KOPT-K1 (cell line): ENCODE results near the gene ITPR2.

Experiments
- H3K27ac ChIP-seq: fragments of 200-600 bp; sonication (generic); 2 replicates; pipeline ENCODE4 v1.5.1; 2016; ENCODE audit warnings: antibody characterized with exemption, mild to moderate bottlenecking, low read depth, low read length; ENCODE audit not compliant: poor library complexity, severe bottlenecking
- H3K36me3 ChIP-seq: fragments of 200-600 bp; sonication (generic); 2 replicates; pipeline ENCODE4 v1.5.1; 2017; ENCODE audit warnings: antibody characterized with exemption, mild to moderate bottlenecking, low read length, moderate library complexity; ENCODE audit not compliant: insufficient read depth
- H3K9me3 ChIP-seq: fragments of 200-600 bp; sonication (generic); 2 replicates; pipeline ENCODE4 v1.5.1; 2017; ENCODE audit warnings: antibody characterized with exemption, low read length, mild to moderate bottlenecking; ENCODE audit not compliant: insufficient read depth, poor library complexity, severe bottlenecking

ITPR2 gene

DNA sequence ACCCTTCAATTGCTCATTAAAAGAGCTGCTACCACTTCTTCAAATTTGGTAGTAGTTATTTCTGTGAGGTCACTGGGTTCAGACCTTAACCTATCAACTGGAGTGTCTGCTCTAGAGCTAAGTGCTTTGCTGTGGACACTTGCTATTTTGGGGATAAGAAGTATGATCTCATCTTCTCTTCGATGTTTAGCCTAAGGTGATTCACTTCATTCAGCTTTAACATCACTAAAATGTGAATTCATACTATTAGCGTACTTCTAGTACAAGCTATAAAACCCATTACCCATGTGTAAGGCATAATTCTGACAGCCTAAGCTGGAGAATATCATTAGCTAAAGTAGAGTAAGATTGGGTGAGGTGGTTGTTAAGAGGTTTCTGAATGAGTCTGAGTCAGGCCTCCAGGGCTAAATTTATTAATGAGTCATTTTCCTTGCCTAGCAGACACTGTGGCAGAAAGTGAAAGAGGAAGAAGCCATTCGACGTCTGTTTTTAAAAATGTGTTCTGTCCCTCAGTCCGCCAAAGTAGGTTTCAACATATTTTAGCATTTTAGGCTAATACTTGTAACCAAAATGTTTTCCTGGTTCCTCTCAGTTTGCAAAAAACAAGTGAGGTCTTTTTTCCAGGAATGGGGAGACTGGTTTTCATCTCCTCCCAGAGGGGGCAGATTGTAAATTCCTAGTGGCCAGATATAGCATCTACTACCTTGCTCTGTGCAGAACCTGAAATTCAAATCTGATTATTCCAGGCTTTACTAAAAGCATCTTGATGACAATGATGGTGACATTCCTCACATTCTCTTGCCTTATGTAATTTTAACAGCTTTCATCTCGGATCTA is 534.0 kb downstream of the ITPR2 start:
- Histone ChIP-seq H3K9me3 (no peaks in the 10 kb centered on the region), H3K27ac (no peak overlapping the region), H3K36me3 (no peaks in the 10 kb centered on the region)

DNA sequence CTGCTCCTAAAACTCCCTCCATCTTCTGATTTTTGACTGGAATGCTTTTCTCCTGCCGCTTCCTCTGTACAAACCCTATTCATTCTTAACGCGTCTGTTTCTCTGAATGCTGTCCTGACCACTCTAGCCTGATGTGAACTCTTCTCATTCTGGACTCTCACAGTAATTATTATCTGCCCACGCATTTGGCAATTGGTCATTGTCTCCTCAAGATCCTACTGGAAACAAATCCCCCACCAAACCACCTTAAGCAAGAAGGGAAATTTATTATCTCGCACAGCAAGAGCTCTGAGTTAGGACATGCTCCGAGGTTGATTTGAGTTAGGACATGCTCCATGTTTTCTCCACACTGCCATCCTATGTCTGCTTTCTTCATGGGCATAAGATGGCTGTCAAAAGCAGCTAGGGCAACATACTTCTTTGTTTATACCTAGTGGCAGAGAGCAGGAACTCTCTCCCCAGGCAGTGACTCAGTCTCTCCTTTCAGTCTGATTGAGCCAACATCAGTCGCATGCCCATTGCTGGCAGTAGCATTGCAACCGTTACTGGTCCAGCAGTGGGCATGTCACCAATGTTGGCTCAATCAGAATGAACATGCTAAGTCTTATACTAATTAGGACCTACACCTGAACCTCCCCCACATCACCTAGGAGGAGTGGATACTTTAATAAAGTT is 535.5 kb downstream of the ITPR2 start:
- Histone ChIP-seq H3K36me3 (no peaks in the 10 kb centered on the region), H3K9me3 (no peaks in the 10 kb centered on the region), H3K27ac (no peak overlapping the region)

DNA sequence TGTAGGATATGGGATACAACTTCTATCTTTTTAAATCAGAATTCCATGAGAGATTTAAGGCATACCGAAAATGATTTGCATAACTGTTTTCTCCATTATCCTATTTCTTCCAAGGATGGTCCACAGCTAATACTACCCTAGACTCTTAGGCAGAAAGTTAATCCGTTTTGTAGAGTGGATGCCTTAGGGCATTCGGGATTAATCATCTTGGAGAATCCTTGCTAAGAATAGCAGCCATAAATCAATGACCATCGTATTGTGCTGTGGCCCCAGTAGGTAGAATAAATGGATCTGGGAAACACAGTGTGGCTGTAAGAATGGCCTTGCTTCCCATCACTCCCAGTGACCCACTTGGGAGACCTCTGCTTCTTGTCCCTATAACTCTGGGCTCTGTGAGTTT is 538.0 kb downstream of the ITPR2 start:
- Histone ChIP-seq H3K9me3 (no peaks in the 10 kb centered on the region), H3K36me3 (no peaks in the 10 kb centered on the region), H3K27ac (no peak overlapping the region)

DNA sequence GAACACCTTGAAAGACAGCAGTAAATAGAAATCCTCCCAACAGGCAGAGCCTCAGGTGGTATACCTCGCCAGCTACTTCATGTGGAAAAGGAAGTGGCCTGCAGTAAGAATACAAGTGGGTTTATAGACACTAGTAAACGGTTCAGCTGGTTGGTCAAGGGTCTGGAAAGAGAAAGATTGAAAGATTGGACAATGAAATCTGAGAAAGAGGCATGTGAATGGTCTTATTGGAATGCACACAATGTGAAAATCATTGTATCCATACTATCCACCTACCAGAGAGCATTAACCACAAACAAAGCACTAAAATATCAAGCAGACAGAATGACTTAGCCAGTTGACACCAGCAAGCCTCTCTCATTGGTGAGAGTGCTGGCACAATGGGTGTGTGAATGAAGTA is 539.4 kb downstream of the ITPR2 start:
- no peak overlapping the region for H3K27ac ChIP-seq
- H3K36me3 ChIP-seq = no peaks in the 10 kb centered on the region
- H3K9me3 ChIP-seq = no peaks in the 10 kb centered on the region

DNA sequence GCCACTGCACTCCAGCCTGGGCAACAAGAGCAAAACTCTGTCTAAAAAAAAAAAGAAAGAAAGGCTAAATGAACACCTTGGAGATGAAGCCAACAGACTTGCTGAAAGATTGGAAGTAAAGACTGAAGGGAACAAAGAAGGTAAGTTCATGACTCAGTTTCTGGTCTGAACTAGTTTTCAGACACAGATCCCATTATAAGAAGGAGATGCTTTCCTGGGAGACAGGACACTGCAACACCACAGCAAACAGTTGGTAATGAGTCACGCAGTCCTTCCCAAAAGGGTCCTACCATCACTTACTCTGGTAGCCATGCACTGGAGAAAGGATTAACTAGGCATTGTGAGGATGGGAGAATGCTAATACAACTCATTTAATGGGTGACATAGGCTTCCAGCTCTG is 540.4 kb downstream of the ITPR2 start:
- H3K9me3 ChIP-seq = no peaks in the 10 kb centered on the region
- H3K27ac ChIP-seq = no peak overlapping the region
- no peaks in the 10 kb centered on the region for H3K36me3 ChIP-seq

DNA sequence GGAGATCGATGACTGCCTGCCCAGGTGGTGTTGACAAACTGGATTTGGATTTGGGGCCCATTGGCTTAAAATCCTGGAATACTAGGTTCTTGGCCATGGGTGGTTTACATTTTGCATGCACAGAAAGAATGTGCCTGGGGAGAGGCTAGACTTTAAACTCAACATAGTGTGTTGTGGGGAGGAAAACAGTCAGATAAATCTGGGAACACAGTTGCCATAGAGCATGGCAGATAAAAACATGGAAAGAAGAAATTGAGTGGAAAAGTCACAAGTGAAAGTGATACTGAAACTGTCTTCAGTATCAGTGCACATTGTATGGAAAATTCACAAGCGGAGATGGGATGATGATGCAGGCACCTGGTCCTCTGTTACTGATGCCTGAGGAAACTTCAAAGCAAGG is 542.4 kb downstream of the ITPR2 start:
- Histone ChIP-seq H3K27ac (no peak overlapping the region), H3K36me3 (no peaks in the 10 kb centered on the region), H3K9me3 (no peaks in the 10 kb centered on the region)

DNA sequence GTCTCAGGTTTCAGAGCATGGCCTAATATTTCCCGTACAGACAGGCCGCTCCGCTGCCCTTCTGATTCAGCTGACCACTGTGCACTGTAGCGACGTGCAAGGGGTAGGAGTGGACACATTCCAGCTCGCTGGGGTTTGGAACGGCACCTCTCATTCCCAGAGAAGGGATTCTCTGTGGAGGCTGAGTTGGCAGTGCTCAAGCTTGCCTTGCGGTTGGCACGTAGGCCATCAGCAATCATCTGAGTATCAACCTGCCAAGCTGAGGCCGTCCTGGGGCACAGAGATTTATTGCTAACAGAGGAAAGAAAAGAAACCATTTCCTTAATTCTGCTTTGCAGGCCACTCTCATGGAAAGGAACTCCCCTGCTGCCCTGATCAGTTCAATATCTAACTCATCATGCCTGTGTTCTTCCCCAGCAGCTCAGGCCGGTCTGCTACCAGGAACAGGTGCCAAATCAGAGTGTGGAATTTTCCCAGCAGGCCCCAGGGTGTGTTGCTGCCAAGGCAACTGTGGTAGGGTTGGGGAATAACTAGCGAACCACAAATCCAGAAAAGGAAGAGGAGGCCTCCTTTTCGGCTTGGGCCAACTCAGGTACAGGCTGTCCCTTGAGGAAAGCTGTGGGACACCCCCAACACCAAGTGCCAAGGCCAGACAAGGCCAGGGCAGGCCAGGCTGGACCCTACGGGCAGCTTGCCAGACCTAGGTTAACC is 545.2 kb downstream of the ITPR2 start:
- Histone ChIP-seq H3K36me3 (no peaks in the 10 kb centered on the region), H3K27ac (no peak overlapping the region), H3K9me3 (no peaks in the 10 kb centered on the region)
